Measurements from ENCODE around the gene PCK1.

PCK1 gene

GRCh38 chr20:57601211-57601570, 40.3 kb downstream of the PCK1 start:
- no peak for DNase-seq (ENCODE audit: low read depth in 2 of 3, low spot score in 1 of 3)

GRCh38 chr20:57601737-57602136, 40.8 kb downstream of the PCK1 start:
- DNase-seq (ENCODE audit: low read depth in 2 of 3, low spot score in 1 of 3) = no peak

- DNase-seq (ENCODE audit: low read depth in 2 of 3, low spot score in 1 of 3) = no peak
These were observed 42.2 kb downstream of the PCK1 start for GRCh38 chr20:57603120-57603519.

GRCh38 chr20:57605045-57605444, 44.1 kb downstream of the PCK1 start:
- DNase-seq (ENCODE audit: low read depth in 2 of 3, low spot score in 1 of 3) = no peak

- no peak for DNase-seq (ENCODE audit: low read depth in 2 of 3, low spot score in 1 of 3)
These were observed 45.0 kb downstream of the PCK1 start for GRCh38 chr20:57605878-57606277.

GRCh38 chr20:57608516-57608915, 47.6 kb downstream of the PCK1 start:
- no peak for DNase-seq (ENCODE audit: low read depth in 2 of 3, low spot score in 1 of 3)

- no peak for DNase-seq (ENCODE audit: low read depth in 2 of 3, low spot score in 1 of 3)
These were observed 48.4 kb downstream of the PCK1 start for GRCh38 chr20:57609086-57609841.

- DNase-seq (ENCODE audit: low read depth in 2 of 3, low spot score in 1 of 3) = no peak
These were observed 48.9 kb downstream of the PCK1 start for GRCh38 chr20:57609842-57610167.

- no peak for DNase-seq (ENCODE audit: low read depth in 2 of 3, low spot score in 1 of 3)
These were observed 49.5 kb downstream of the PCK1 start for GRCh38 chr20:57610261-57610952.

GRCh38 chr20:57611586-57612311, 50.8 kb downstream of the PCK1 start:
- no peak for DNase-seq (ENCODE audit: low read depth in 2 of 3, low spot score in 1 of 3)

- DNase-seq (ENCODE audit: low read depth in 2 of 3, low spot score in 1 of 3) = no peak
These were observed 51.5 kb downstream of the PCK1 start for GRCh38 chr20:57612436-57612835.

- no peak for DNase-seq (ENCODE audit: low read depth in 2 of 3, low spot score in 1 of 3)
These were observed 52.0 kb downstream of the PCK1 start for GRCh38 chr20:57612916-57613315.

GRCh38 chr20:57613481-57613921, 52.6 kb downstream of the PCK1 start:
- no peak for DNase-seq (ENCODE audit: low read depth in 2 of 3, low spot score in 1 of 3)

- DNase-seq (ENCODE audit: low read depth in 2 of 3, low spot score in 1 of 3) = no peak
These were observed 53.9 kb downstream of the PCK1 start for GRCh38 chr20:57614490-57615444.

GRCh38 chr20:57615445-57615811, 54.5 kb downstream of the PCK1 start:
- no peak for DNase-seq (ENCODE audit: low read depth in 2 of 3, low spot score in 1 of 3)

GRCh38 chr20:57616143-57616951, 55.4 kb downstream of the PCK1 start:
- DNase-seq (ENCODE audit: low read depth in 2 of 3, low spot score in 1 of 3) = no peak

- no peak for DNase-seq (ENCODE audit: low read depth in 2 of 3, low spot score in 1 of 3)
These were observed 56.3 kb downstream of the PCK1 start for GRCh38 chr20:57617079-57617795.

Data from stimulated activated CD4-positive, alpha-beta T cell treated with anti-CD3 and anti-CD28 coated beads, Interleukin-12 subunit alpha, Interleukin-12 subunit beta, amount 100 ng/mL, for 48 hours (primary cell).